Testis (tissue), 3 donors: ENCODE measurements around the gene PCK1. TPM values are rescaled to one million over a fixed set of nuclear protein-coding genes. Genes with fewer than 3 reads are reported as not detected.

ENCODE experiments used
- DNase-seq: peaks from one replicate; pipeline ENCODE4 v3.0.0-alpha.2; 2019
- H3K27ac ChIP-seq, 2 donors: fragments of 200-600 bp; sonication (generic); one replicate each; pipeline ENCODE4 v1.5.1; 2019
- H3K27me3 ChIP-seq: fragments of 200-600 bp; sonication (generic); one replicate; pipeline ENCODE4 v1.5.1; 2019
- H3K36me3 ChIP-seq: fragments of 200-600 bp; sonication (generic); one replicate; pipeline ENCODE4 v1.5.1; 2017; ENCODE audit warnings: low read depth; ENCODE audit errors: missing control alignments
- H3K4me1 ChIP-seq: fragments of 200-600 bp; sonication (generic); one replicate; pipeline ENCODE4 v1.5.1; 2019
- H3K4me3 ChIP-seq, 2 donors: fragments of 200-600 bp; sonication (generic); one replicate each; pipeline ENCODE4 v1.5.1; 2017 to 2019
- H3K9me3 ChIP-seq: fragments of 200-600 bp; sonication (generic); one replicate; pipeline ENCODE4 v1.5.1; 2017
- POLR2A ChIP-seq: fragments of 450-650 bp; IDR thresholded peaks from one replicate; pipeline ENCODE4 v1.6.1; 2017; ENCODE audit warnings: antibody characterized with exemption, mild to moderate bottlenecking, moderate library complexity
- WGBS, 2 donors: methylation state at CpG; one replicate each; pipeline ENCODE4 v1.1.5; 2018; 5-methylcytosine and 5-hydroxymethylcytosine counted together
- intact Hi-C: fragments of 100-400 bp; cut with DNase I; formaldehyde crosslinking; loops from one replicate; pipeline ENCODE4 v1.15.1; 2023; ENCODE audit warnings: low total_unique reads
- polyA plus RNA-seq: library from polyadenylated mRNA; stranded (reverse); fragments of 350-450 nt; fragmentation: Illumina TruSeq; extraction: RNeasy Lipid Tissue Mini Kit (QIAGEN cat#74804); gene quantifications from one replicate; pipeline ENCODE4 v1.2.3, GENCODE V29; 2014; ENCODE audit warnings: low read depth, low replicate concordance; ENCODE audit not compliant: insufficient read depth
- total RNA-seq, 2 donors: library from RNA; depleted of rRNA; stranded (reverse); fragments of >200 nt; gene quantifications; one replicate each; pipeline ENCODE4 v1.2.3, GENCODE V29; 2016
- TF ChIP-seq, protein P1 (sequence below), 3 experiments: fragments of 450-650 bp in 2 of 3; fragments of 200-600 bp in 1 of 3; sonication (generic) in 1 of 3; IDR thresholded peaks; one replicate each; pipeline ENCODE4 v1.5.1; 2016 to 2019; ENCODE audit warnings: antibody characterized with exemption in 3 of 3, mild to moderate bottlenecking in 2 of 3, moderate library complexity in 1 of 3

PCK1 gene
- total and polyA plus RNA-seq, 3 donors from 2014 or later: 0.19 to 3.1 (median 0.88) TPM

- intact Hi-C loops: no loop called here
- TF ChIP-seq, protein P1, sequence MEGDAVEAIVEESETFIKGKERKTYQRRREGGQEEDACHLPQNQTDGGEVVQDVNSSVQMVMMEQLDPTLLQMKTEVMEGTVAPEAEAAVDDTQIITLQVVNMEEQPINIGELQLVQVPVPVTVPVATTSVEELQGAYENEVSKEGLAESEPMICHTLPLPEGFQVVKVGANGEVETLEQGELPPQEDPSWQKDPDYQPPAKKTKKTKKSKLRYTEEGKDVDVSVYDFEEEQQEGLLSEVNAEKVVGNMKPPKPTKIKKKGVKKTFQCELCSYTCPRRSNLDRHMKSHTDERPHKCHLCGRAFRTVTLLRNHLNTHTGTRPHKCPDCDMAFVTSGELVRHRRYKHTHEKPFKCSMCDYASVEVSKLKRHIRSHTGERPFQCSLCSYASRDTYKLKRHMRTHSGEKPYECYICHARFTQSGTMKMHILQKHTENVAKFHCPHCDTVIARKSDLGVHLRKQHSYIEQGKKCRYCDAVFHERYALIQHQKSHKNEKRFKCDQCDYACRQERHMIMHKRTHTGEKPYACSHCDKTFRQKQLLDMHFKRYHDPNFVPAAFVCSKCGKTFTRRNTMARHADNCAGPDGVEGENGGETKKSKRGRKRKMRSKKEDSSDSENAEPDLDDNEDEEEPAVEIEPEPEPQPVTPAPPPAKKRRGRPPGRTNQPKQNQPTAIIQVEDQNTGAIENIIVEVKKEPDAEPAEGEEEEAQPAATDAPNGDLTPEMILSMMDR (IDR thresholded peaks at IDR 0.05): no peak
- no peak for TF ChIP-seq POLR2A
- Histone ChIP-seq H3K27me3 (no peaks in the 10 kb centered on the region), H3K4me3 (no peak overlapping the region), H3K4me1 (no peaks in the 10 kb centered on the region), H3K36me3 (no peaks in the 10 kb centered on the region), H3K9me3 (no peaks in the 10 kb centered on the region), H3K27ac (no peak overlapping the region)
- no peak for DNase-seq
- 79 to 84% methylated on average over 5 of the region's 5 CpGs for WGBS, 2 donors
Observed at GRCh38 chr20:57517904-57518303, 43.0 kb upstream of the PCK1 start.

DNA sequence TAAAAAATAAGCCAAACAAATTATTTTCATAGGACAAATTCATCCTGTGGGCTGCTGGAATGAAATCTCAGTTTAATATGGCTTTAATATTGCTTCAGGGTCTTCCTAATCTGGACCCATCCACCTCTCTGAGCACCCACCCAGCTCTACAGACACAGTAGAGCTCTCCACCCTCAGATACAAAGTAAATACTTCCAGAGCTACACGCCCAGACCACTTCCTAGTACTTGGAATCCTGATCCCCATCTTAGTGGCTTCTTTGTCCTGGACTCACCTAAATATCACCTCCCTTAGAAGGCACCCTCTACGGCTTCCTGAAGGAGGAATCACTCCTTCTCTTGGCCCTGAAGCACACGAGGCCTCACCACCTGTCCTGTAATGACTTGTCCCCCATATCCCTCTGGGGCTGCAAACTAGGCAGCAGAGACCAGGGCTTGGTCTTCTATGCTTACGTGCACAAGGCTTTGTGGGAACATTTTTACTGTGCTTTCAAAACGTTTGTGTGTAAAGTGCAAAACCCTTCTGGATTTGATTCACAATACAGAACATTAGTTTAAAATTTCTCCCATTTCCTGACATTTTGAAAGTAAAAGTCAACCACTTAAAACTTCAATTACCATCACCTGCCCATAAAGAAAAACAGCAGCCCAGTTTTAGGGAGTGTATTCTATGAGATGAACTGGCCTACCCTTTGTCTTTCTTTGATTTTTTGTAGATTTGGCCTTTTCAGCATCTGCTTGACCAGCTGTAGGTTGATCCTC, 38.4 kb upstream of the PCK1 start:
- intact Hi-C loops: no loop called here
- Histone ChIP-seq H3K27ac (no peak overlapping the region), H3K4me3 (no peak overlapping the region), H3K27me3 (no peaks in the 10 kb centered on the region), H3K9me3 (no peaks in the 10 kb centered on the region), H3K4me1 (peaks cover 4% of the 10 kb centered on the region), H3K36me3 (no peaks in the 10 kb centered on the region)
- 69 to 73% methylated on average over 5 of the region's 5 CpGs for WGBS, 2 donors
- TF ChIP-seq, protein P1 (IDR thresholded peaks at IDR 0.05): no peak
- TF ChIP-seq POLR2A: no peak
- DNase-seq: no peak

- intact Hi-C loops: no loop called here
- 41 to 62% methylated on average over 11 of the region's 11 CpGs for WGBS, 2 donors
- no peak overlapping the region for H3K4me3 ChIP-seq
Observed at GRCh38 chr20:57523782-57524181, 37.1 kb upstream of the PCK1 start.

DNA sequence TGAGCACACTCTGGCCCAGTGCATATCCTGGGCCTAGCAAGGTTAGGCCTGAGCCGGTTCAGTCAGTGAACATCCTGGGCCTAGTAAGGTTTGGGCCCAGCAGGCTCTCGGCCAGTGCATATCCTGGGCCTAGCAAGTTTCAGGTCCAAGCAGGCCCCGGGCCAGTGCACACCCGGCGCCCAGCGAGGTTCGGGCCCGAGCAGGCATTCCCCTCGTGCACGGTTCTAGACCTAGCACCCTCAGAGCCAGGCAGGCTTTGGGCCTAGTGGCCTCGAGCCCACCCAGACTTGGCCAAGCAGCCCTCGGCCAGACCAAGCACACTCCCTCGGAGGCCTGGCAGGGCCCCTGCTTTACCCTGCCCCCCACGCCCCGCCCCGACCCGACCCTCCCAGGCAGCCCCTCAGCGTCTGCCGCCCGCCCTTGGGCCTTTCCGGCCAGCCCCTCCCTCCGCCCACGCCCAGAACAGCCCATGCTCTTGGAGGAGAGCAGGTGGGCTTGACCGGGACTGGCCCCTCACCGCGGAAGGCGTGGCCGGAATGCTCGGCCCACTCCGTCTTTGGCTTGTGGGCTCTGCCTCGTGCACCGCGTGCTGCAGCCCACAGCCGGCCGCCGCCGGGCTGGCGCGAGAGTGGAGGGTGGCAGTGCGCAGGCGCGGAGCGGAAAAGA, 36.3 kb upstream of the PCK1 start, which contains the start of gene CTCFL:
TSS of gene CTCFL (minus strand) at position 630 of the 666 bp plus-strand sequence. CDS start 935 bp downstream, outside the sequence.
- intact Hi-C loops: no loop called here
- 69% methylated on average over 30 of the region's 43 CpGs; no CpG with 5 or more reads in 1 of the 2 donors for WGBS, 2 donors
- TF ChIP-seq, protein P1 (IDR thresholded peaks at IDR 0.05): no peak
- no peak for TF ChIP-seq POLR2A
- DNase-seq: peak; percentile 49
- peak within 1 kb of the TSS; percentile 34 to 52 for H3K4me3 ChIP-seq
- H3K9me3 ChIP-seq: no peaks in the 10 kb centered on the region
- no peak within 1 kb of the TSS for H3K27ac ChIP-seq
- H3K27me3 ChIP-seq: no peaks in the 10 kb centered on the region
- H3K36me3 ChIP-seq: no peaks in the 10 kb centered on the region
- H3K4me1 ChIP-seq: peaks cover 4% of the 10 kb centered on the region

More at GRCh38 chr20:57523782-57524181, 37.1 kb upstream of the PCK1 start:
- Histone ChIP-seq H3K4me1 (peaks cover 4% of the 10 kb centered on the region), H3K9me3 (no peaks in the 10 kb centered on the region), H3K27me3 (no peaks in the 10 kb centered on the region), H3K36me3 (no peaks in the 10 kb centered on the region), H3K27ac (no peak overlapping the region)
- TF ChIP-seq, protein P1 (IDR thresholded peaks at IDR 0.05): no peak
- no peak for TF ChIP-seq POLR2A
- no peak for DNase-seq
